GM12878 (cell line): Measurements from ENCODE around the gene C1orf52. TPM values are rescaled to one million over a fixed set of nuclear protein-coding genes. Genes with fewer than 3 reads are reported as not detected.

Source experiments
- ATAC-seq: fragments of 200-7000 bp; cut with Tn5 transposase; 3 replicates; pipeline ENCODE4 v1.9.1; 2020; ENCODE audit warnings: mild to moderate bottlenecking, moderate library complexity
- BruUV-seq: library from RNA; stranded (reverse); fragments of 400-500 nt; replicated peaks from 2 replicates; lab custom pipeline; 2021; lab: Mats Ljungman, UMichigan
- CTCF ChIA-PET: fragments of 300-600 bp; sonication (Branson Sonifier 250); formaldehyde crosslinking; extraction: SDS; loops from one replicate; lab custom pipeline; 2021; ENCODE audit warnings: inconsistent platforms; lab: Yijun Ruan, JAX
- POLR2A ChIA-PET: fragments of 350-600 bp; formaldehyde crosslinking; extraction: SDS; loops from one replicate; lab custom pipeline; 2021; ENCODE audit warnings: inconsistent platforms; lab: Charles Lee
- RAD21 ChIA-PET: fragments of 300-600 bp; sonication (Branson Sonifier 250); formaldehyde crosslinking; loops from one replicate; lab custom pipeline; 2023; ENCODE audit warnings: antibody characterized with exemption; ENCODE audit not compliant: unreplicated experiment; lab: Charles Lee
- SMC1A ChIA-PET: fragments of 300-600 bp; sonication (Branson Sonifier 250); formaldehyde crosslinking; loops from one replicate; lab custom pipeline; 2023; ENCODE audit not compliant: unreplicated experiment, uncharacterized antibody; lab: Charles Lee
- DNase-seq: peaks from one replicate; pipeline ENCODE4 v3.0.0-alpha.2; 2011; ENCODE audit warnings: low read depth, low spot score
- FAIRE-seq: peaks from 3 replicates; lab custom pipeline; 2011; peaks lifted over from hg19 to GRCh38; lab: Jason Lieb, UNC
- H2AFZ ChIP-seq: 2 replicates; pipeline ENCODE4 v1.6.0; 2011; ENCODE audit warnings: low read depth, low read length, control low read depth; ENCODE audit not compliant: control insufficient read depth
- H3K27ac ChIP-seq: 2 replicates; pipeline ENCODE4 v1.5.1; 2011; ENCODE audit warnings: control low read depth; ENCODE audit not compliant: control insufficient read depth, insufficient read depth
- H3K27me3 ChIP-seq, 2 experiments: replicated peaks in 1 of 2; 2 replicates each; pipeline versions ENCODE4 v1.6.0 to v1.6.1; 2011; ENCODE audit warnings: low read length in 1 of 2; ENCODE audit not compliant: control insufficient read depth in 2 of 2, insufficient read depth in 2 of 2
- H3K36me3 ChIP-seq, 2 experiments: 2 replicates each; pipeline ENCODE4 v1.5.1; 2011; ENCODE audit warnings: low read length in 1 of 2; ENCODE audit not compliant: control insufficient read depth in 2 of 2, insufficient read depth in 2 of 2
- H3K4me1 ChIP-seq: 2 replicates; pipeline ENCODE4 v1.6.1; 2011; ENCODE audit warnings: mild to moderate bottlenecking, low read length, moderate library complexity, mixed read lengths; ENCODE audit not compliant: control insufficient read depth, insufficient read depth
- H3K4me2 ChIP-seq: 2 replicates; pipeline ENCODE4 v1.6.0; 2011; ENCODE audit warnings: control low read depth; ENCODE audit not compliant: control insufficient read depth, insufficient read depth
- H3K4me3 ChIP-seq: fragments of 200-600 bp; sonication (generic); 2 replicates; pipeline ENCODE4 v1.5.1; 2016
- H3K79me2 ChIP-seq: 2 replicates; pipeline ENCODE4 v1.6.0; 2011; ENCODE audit warnings: low read length; ENCODE audit not compliant: control insufficient read depth, insufficient read depth
- H3K9ac ChIP-seq: 2 replicates; pipeline ENCODE4 v1.8.0; 2011; ENCODE audit warnings: low read length, control low read depth, mixed read lengths; ENCODE audit not compliant: control insufficient read depth, insufficient read depth
- H3K9me3 ChIP-seq: replicated peaks from 3 replicates; pipeline ENCODE4 v1.5.1; 2011; ENCODE audit warnings: mild to moderate bottlenecking, low read length; ENCODE audit not compliant: control insufficient read depth, insufficient read depth
- H4K20me1 ChIP-seq: 2 replicates; pipeline ENCODE4 v1.6.0; 2011; ENCODE audit not compliant: control insufficient read depth, insufficient read depth
- EP300 ChIP-seq, 2 experiments: fragments of 150-350 bp in 1 of 2; IDR thresholded peaks; 2 replicates each; pipeline ENCODE4 v1.6.1; 2011 to 2012; ENCODE audit warnings: low read depth in 2 of 2, low read length in 2 of 2, borderline replicate concordance in 1 of 2, improper control_type of control experiment in 1 of 2, inconsistent platforms in 1 of 2; ENCODE audit not compliant: control insufficient read depth in 1 of 2
- MYC ChIP-seq: IDR thresholded peaks from 2 replicates; pipeline ENCODE4 v1.6.1; 2011; ENCODE audit warnings: mild to moderate bottlenecking, low read length, moderate library complexity, inconsistent platforms; ENCODE audit not compliant: insufficient read depth, insufficient replicate concordance, insufficient read length, severe bottlenecking
- RB1 ChIP-seq: fragments of 450-650 bp; formaldehyde crosslinking; IDR thresholded peaks from 2 replicates; pipeline ENCODE4 v1.6.1; 2017; ENCODE audit warnings: mild to moderate bottlenecking, borderline replicate concordance
- SUZ12 ChIP-seq: fragments of 200-600 bp; sonication (generic); IDR thresholded peaks from one replicate; pipeline ENCODE4 v1.6.1; 2018; ENCODE audit warnings: antibody characterized with exemption, mild to moderate bottlenecking; ENCODE audit not compliant: unreplicated experiment
- TAF1 ChIP-seq: IDR thresholded peaks from 2 replicates; pipeline ENCODE4 v1.6.1; 2011; ENCODE audit warnings: mild to moderate bottlenecking, low read depth, low read length, borderline replicate concordance
- USF1 ChIP-seq: IDR thresholded peaks from 2 replicates; pipeline ENCODE4 v1.6.1; 2011; ENCODE audit warnings: borderline replicate concordance, low read depth, mild to moderate bottlenecking, moderate library complexity, mixed read lengths, low read length; ENCODE audit not compliant: insufficient read depth; ENCODE audit errors: extremely low read length
- in situ Hi-C: fragments of 300-500 bp; cut with MboI; formaldehyde crosslinking; loops from 9 replicates; pipeline ENCODE4 v1.14.3; 2018; ENCODE audit warnings: mixed read lengths
- intact Hi-C: fragments of 100-400 bp; cut with micrococcal nuclease; formaldehyde crosslinking; loops from one replicate; pipeline ENCODE4 v1.14.2; 2022; ENCODE audit not compliant: unreplicated experiment
- polyA plus RNA-seq, 11 experiments: library from polyadenylated mRNA; depleted of rRNA in 4 of 11; unstranded in 6 of 11; stranded (reverse) in 5 of 11; fragments of >200 nt; fragmentation: Nextera tagmentation in 4 of 11; fragmentation: Illumina TruSeq in 1 of 11; extraction: Ambion mirVana in 4 of 11; extraction: Trizol in 1 of 11; gene quantifications; 1 replicate in 1 of 11; 2 replicates in 10 of 11; pipeline versions ENCODE4 v1.2.1 to v1.2.3, GENCODE V29; 2011 to 2016; ENCODE audit warnings: inconsistent platforms in 2 of 11, missing spikeins in 2 of 11, low read depth in 1 of 11
- total RNA-seq, 4 experiments: library from RNA; depleted of rRNA in 3 of 4; stranded (reverse); fragments of >200 nt in 3 of 4; fragmentation: Illumina TruSeq in 1 of 4; extraction: Trizol in 1 of 4; gene quantifications; 2 replicates each; pipeline versions ENCODE4 v1.2.1 to v1.2.3, GENCODE V29; 2013 to 2021

The C1orf52 gene
- total and polyA plus RNA-seq, 10 of the 15 experiments (the other 5 are each of a cell fraction or from before 2014, with no cell fraction given), result 9.4 to 39.5 (median 17.6) TPM

- Histone ChIP-seq H3K4me3 (no peak overlapping the region), H3K27ac (no peak overlapping the region), H3K9me3 (no peaks in the 10 kb centered on the region), H3K4me2 (no peak overlapping the region), H4K20me1 (no peaks in the 10 kb centered on the region), H2AFZ (no peak overlapping the region), H3K4me1 (no peaks in the 10 kb centered on the region), H3K9ac (no peak overlapping the region), H3K36me3 (no peaks in the 10 kb centered on the region), H3K79me2 (no peaks in the 10 kb centered on the region), H3K27me3 (no peaks in the 10 kb centered on the region)
- no peak for TF ChIP-seq RB1
- TF ChIP-seq EP300 (IDR thresholded peaks at IDR 0.05; ENCODE audit: borderline replicate concordance in 1 of 2, control insufficient read depth in 1 of 2, low read depth in 2 of 2, low read length in 2 of 2), result no peak
- no peak for TF ChIP-seq USF1
- no peak for TF ChIP-seq MYC
- no peak for TF ChIP-seq TAF1
- no peak for TF ChIP-seq SUZ12
- no TSS peak for BruUV-seq
- ATAC-seq (no peak), FAIRE-seq (no peak), DNase-seq (no peak)
- ChIA-PET SMC1A (interaction anchor here (1.0 to 1.4 kb wide), 3 partner anchors 30 to 151 kb away, joined by 3 to 4 read pairs (median 3); no protein-coding TSS in a partner anchor), POLR2A (no interaction called here), CTCF (interaction anchor here (0.7 to 2.5 kb wide), 5 partner anchors 16 to 977 kb away, joined by 3 to 9 read pairs (median 3); no protein-coding TSS in a partner anchor), RAD21 (interaction anchor here (1.4 kb wide), 1 partner anchor 30 kb away, joined by 3 read pairs; no protein-coding TSS in a partner anchor)
- in situ Hi-C loops, result no loop called here
- intact Hi-C loops, result no loop called here
Observed at GRCh38 chr1:85224295-85224694, 35.2 kb downstream of the C1orf52 start.
